GM18505 (cell line): ENCODE measurements around the gene CTNNA3.

Experiments used
- ATAC-seq: cut with Tn5 transposase; IDR thresholded peaks from one replicate; pipeline ENCODE4 v1.9.1; 2021; ENCODE audit not compliant: unreplicated experiment
- POLR2A ChIP-seq: IDR thresholded peaks from 4 replicates; pipeline ENCODE4 v1.6.1; 2011; ENCODE audit warnings: borderline replicate concordance; ENCODE audit not compliant: insufficient read depth, insufficient read length; ENCODE audit errors: extremely low read depth

Gene CTNNA3

DNA sequence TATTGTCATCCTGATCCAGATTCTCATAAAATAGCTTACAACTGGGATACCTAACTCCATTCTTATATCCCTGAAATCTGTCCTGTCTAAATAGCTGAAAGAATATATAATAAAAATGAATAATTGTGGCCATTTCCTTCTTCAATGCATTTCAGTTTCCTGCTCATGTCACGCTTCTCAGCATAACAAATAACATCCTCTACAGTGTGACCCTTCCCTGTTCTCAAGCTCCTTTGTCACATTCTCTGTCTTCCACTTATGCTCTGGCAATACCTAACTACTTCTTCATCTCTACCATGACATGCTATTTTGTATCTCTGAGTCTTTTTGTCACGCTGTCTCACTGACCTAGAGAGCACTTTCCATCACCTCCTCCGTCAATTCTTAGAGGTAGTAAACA is 1654.2 kb downstream of the CTNNA3 start:
- ATAC-seq, result no peak
- no peak for TF ChIP-seq POLR2A

DNA sequence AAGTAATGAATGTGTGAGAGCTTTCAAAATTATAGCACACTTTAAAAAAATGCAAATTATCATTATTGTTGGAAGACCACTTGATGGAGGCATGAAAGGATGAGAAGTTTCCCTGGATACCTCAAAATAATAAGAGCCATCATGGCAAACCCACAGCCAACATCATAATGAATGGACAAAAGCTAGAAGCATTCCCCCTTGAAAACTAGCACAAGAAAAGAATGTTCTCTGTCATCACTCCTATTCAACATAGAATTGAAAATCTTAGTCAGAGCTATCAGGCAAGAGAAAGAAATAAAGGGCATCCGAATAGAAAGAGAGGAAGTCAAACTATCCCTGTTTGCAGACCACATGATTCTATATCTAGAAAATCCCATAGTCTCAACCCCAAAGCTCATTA is 1657.4 kb downstream of the CTNNA3 start:
- no peak for TF ChIP-seq POLR2A
- no peak for ATAC-seq

DNA sequence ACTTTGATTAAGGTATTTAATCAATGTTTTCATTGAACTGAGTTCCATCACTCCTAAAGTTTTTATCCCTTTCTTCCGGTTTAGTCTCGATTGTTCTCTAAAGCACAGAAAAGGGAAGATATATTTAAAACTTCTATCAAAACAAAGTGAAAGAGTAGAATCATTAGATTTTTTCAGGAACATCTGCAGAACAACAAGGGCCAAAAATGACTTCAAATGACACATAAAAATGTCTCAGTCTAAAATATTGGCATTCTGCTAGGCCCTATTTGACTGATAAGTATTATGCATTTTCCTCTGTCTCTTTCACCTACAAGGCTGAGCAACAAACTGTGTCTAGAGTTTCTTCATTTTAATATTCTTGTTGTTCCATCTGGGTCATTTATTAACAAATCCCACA is 1669.7 kb downstream of the CTNNA3 start:
- ATAC-seq, result no peak
- TF ChIP-seq POLR2A, result no peak

DNA sequence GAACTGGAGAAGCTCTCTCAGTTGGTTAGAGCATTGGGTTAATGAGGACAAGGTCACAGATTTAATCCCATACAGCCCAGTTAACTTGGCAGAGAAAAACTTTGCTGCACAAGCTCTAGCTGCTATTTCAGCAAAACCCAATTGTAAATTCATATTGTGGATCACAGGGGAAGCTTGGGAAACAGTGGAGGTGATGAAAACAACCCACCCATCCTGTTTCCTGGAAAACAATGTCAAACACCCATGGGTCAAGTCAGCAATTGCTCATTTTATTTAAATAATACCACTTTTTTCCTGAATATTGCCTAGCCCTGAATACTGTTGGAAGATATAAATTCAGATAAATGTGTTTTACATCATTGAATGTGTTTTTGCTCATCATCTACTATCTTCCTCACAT is 1670.8 kb downstream of the CTNNA3 start:
- TF ChIP-seq POLR2A, result no peak
- no peak for ATAC-seq

DNA sequence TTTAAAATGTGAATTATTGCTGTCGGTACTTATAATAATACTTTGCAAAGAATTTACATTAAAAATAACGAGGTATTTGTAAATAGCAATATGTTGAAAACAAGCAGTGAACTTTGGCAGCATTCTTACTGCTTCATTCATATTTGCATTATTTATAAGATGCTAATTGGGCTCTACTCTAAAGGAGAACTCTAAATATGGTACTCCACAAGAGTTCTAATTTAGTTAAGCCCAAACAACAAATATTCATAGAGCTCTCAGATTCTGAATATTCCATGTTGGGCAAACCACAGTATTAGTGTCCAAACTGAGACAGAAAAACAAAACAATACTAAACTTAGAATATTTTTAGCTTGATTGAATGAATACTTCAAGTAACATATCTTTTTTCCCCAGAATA is 1674.6 kb downstream of the CTNNA3 start:
- no peak for TF ChIP-seq POLR2A

DNA sequence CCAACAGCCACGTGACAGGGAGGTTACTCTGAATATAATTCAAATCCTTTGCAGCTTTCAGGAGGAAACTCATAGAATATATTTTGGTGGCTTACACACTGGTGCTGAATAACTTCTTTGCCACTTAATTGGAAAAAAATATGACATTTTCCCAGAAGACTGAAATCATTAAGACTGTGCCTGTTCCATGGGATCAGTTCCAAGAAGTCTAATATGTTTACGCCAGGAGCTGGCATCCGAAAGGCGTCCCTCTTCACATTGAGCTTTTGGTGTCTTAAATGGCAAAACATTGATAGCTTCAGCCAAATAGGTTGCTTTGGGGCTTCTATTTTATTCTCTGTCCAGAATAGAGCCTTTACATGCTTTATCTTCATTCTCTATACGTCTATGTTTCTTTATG is 1687.8 kb downstream of the CTNNA3 start:
- TF ChIP-seq POLR2A, result no peak
- ATAC-seq, result no peak

More for the DNA sequence above, 1674.6 kb downstream of the CTNNA3 start:
- no peak for ATAC-seq

DNA sequence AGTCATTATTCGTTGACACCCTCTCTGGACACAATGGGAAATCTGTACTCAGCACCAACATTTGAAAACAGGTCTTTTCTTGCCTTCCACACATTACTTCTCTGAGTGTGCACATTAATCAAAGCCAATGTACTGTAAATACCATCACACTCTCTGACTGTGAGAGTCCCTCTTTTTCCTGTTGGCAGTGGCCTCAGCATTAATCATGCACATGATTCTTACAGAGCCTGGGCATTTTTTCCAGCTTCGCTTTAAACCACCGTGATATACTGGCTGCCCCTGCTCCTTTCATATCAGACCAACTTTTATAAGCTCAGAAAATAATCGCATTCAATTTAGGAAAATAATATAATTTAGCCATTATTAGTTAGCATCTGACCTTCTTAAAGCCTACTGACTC is 1689.6 kb downstream of the CTNNA3 start:
- no peak for ATAC-seq
- no peak for TF ChIP-seq POLR2A

DNA sequence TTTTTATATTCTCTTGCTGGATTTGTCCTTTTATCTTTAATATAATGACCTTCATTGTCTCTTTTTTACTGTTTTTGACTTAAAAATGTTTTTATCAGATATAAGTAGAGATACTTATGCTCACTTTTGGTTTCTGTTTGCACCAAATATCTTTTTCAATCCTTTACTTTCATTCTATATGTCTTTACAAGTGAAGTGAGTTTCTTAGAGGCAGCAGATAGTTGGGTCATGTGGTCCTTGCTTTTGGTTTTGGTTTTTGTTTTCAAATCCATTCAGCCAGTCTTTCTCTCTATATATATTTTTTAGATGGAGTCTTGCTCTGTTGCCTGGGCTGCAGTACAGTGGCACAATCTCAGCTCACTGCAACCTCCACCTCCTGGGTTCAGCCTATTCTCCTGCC is 1702.5 kb downstream of the CTNNA3 start:
- no peak for ATAC-seq
- no peak for TF ChIP-seq POLR2A

DNA sequence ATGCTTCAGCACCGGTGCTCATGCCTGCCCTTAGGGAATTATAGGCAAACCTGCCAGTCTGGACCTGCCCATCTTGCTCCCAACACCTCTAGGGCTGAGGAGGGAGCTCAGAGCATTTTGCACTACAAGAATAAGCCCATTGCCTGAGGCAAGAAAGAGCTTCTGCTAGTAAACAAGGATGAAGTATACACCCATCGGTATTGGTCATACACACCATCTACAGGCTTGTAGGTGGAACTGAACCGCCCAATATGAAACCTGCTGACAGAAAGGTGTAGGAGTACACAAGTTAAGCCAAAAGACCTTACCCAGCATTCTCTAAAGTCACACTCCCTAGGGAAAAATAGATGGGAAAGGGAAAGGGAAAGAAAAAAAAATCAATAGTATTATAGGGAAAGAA is 1727.1 kb downstream of the CTNNA3 start:
- no peak for TF ChIP-seq POLR2A
- no peak for ATAC-seq

DNA sequence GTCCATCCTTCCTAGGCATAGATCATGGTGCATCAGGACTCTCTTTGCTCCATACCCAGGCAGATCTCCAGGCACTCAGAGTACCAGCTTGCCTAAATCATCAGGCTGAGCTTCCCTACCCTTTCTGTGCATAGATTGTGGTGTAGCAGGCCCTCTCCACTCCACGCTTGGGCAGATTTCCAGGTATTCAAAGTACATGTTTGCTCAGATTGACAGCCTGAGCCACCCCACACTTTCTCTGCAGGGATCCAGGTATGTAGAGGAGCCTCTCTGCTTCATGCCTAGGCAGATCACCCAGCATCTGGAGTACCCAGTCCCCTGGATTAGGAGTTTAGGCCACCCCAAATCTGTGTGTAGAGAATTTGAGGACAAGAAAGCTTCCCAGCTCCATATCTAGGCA is 1727.6 kb downstream of the CTNNA3 start:
- no peak for ATAC-seq
- TF ChIP-seq POLR2A, result no peak

DNA sequence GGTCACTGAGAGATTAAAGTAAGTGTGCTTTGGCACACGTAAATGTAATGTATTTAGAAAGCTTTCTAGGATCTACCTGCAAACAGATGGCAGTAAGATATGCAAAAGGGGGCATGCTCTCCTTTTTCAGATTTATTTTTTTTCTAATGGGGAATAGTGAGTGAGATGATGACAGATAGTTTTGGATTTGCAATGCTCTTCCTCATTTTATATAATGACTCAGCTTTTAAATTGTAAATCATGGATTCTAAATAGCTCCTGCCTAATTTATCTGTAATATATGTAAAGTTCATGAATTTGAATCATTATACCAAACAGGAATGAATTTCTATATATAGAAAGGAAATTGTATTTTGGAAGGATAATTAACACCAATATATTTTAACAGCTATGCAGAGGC is 1731.8 kb downstream of the CTNNA3 start:
- no peak for ATAC-seq
- no peak for TF ChIP-seq POLR2A

DNA sequence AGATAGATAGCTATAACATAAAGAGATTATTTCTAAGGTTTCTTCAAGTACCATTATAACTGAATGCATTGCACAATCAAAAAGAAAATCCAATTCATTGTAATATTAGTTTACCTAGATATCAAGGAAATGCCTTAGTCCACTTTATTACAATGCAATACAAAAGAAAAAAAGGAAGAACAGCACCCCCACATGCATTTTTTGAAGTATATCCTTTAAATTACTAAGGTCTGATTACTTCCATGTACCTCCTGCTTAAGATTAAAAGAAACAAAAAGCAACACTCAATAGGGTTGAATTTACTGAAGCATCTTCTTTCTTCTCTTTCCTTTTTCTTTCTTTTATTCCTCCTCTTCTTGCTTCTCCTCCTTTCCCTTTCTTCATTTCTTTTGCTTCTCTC is 1743.9 kb downstream of the CTNNA3 start:
- ATAC-seq, result no peak
- no peak for TF ChIP-seq POLR2A

DNA sequence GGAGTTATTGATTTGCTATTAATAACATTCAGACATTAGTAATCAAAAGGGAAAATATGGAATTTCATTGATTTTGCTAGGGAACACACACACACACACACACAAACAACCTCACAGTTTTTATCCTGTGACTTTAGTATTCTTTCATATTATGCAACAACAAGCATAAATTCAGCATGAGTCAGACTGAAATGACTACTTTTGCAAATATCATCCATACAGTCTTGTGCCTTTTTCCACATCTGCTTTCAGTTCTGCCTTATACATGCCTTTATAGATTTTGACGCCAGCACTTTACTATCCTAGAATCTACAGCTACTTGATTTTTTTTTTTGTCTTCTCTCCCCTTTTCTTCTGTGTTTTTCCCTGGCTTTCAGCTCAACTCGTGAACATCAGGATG is 1745.9 kb downstream of the CTNNA3 start:
- no peak for ATAC-seq
- no peak for TF ChIP-seq POLR2A

DNA sequence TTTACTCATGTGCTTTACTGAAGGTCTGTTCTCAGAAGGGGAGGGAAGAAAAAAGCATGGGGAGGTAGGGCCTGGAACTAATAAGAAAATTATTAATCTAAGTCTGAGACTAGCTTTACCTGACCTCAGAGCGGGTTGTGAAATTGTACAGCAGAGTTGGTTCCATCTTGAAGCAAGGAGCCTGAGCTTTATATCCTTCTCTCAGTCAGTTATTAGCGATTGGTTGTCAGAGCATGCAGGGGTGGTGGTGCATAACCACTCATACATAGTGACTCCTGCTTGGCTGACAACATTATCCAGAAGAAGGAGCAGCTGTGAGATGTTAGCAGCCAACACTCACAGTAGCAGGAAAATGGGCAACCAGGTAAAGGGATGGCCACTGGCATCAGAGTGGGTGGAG is 1746.5 kb downstream of the CTNNA3 start:
- no peak for ATAC-seq
- TF ChIP-seq POLR2A, result no peak

DNA sequence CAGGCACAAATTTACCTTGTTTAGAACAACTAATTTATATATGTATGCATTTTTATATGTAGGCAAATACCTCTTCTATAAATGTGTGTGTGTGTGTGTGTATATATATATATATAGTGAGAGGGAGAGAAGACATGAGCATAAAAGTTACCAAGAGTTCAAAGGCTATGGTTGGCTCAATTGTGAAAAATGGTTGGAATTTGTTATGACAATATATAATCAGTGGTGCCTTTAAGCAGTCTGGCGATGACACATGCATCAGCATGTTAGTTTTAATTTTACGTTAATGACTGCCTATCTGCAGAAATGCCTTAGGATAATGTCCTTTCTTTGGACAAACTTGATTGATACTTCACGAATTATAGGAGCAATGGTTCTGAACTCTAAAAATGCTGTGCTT is 1750.9 kb downstream of the CTNNA3 start:
- TF ChIP-seq POLR2A, result no peak
- no peak for ATAC-seq

DNA sequence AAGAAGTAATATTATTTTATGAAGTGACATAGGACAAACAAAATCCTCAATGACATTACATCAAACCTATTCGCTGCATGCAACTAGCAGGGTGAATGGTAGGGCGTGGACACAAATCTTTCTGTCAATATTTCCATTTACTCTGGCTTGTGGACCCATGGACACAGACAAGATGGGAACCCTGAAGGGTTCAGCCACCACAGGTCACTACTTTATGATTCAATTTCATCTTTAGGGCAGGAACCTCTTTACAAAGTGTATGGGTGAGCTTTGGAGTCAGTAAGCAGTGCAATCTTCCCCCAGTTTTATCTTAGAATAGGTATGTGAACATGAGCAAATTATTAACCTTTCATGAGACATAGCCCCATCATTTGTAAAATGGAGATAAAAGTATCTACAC is 1752.5 kb downstream of the CTNNA3 start:
- ATAC-seq, result no peak
- no peak for TF ChIP-seq POLR2A

DNA sequence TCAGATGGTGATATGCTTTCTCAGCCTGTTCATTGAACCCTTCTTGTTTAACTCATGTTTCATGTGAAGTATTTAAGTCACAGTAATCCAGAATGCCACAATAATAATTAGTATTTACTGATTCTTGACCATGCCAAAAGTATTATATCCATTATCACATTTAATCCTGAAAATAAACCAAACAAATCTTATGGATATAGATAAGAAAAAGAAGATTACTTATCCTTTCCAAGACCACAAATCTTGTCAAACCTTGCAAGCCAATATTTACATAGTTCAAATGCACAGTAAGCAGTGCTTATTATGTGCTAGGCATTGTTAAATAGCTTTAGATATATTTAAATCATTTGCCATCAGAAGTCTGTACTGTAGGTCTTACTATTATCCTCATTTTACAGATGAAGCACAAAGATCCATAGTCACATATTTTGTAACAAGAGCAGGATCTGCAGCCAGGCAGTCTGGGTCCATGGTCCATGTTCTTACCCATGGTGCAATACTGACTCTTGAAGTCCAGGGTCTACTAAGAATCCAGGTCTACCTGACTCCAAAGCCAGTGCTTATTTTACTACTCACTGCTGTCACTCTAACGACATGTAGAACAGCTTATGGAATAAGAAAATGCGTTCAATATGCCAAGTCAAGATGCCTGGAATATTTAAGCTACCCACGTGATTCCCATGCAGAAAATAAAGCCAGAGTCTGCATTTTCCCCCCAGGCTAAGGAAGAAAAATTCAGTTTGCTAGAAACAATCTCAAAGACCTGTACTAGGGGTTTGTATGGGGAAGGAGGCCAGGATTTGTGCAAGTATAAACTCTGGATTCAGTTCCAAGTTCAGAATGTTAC is 1755.0 kb downstream of the CTNNA3 start:
- ATAC-seq, result no peak
- no peak for TF ChIP-seq POLR2A
